ENCODE measurements around the gene CNIH3.

CNIH3 gene

GRCh38 chr1:224671076-224671475 is 55.0 kb downstream of the CNIH3 start:
- no peak overlapping the region for H3K27ac ChIP-seq
- TF ChIP-seq ZFX (IDR thresholded peaks at IDR 0.05) (no peak), CTCF (conservative IDR thresholded peaks at IDR 0.05) (no peak)

GRCh38 chr1:224673141-224673540 is 57.0 kb downstream of the CNIH3 start:
- TF ChIP-seq CTCF (conservative IDR thresholded peaks at IDR 0.05) (no peak), ZFX (IDR thresholded peaks at IDR 0.05) (no peak)
- H3K27ac ChIP-seq, result no peak overlapping the region

GRCh38 chr1:224675590-224675989 is 59.5 kb downstream of the CNIH3 start:
- TF ChIP-seq CTCF (conservative IDR thresholded peaks at IDR 0.05) (no peak), ZFX (IDR thresholded peaks at IDR 0.05) (no peak)
- H3K27ac ChIP-seq, result no peak overlapping the region

GRCh38 chr1:224676551-224676950 is 60.4 kb downstream of the CNIH3 start:
- TF ChIP-seq ZFX (IDR thresholded peaks at IDR 0.05) (no peak), CTCF (conservative IDR thresholded peaks at IDR 0.05) (no peak)

GRCh38 chr1:224678168-224678567 is 62.1 kb downstream of the CNIH3 start:
- H3K27ac ChIP-seq, result no peak overlapping the region
- TF ChIP-seq CTCF (conservative IDR thresholded peaks at IDR 0.05) (no peak), ZFX (IDR thresholded peaks at IDR 0.05) (no peak)

More at GRCh38 chr1:224676551-224676950, 60.4 kb downstream of the CNIH3 start:
- no peak overlapping the region for H3K27ac ChIP-seq

GRCh38 chr1:224679606-224680005 is 63.5 kb downstream of the CNIH3 start:
- H3K27ac ChIP-seq, result no peak overlapping the region
- TF ChIP-seq ZFX (IDR thresholded peaks at IDR 0.05), result no peak
- no peak for TF ChIP-seq CTCF (conservative IDR thresholded peaks at IDR 0.05)

GRCh38 chr1:224681816-224682215 is 65.7 kb downstream of the CNIH3 start:
- TF ChIP-seq CTCF (conservative IDR thresholded peaks at IDR 0.05) (no peak), ZFX (IDR thresholded peaks at IDR 0.05) (no peak)

More at GRCh38 chr1:224681816-224682215, 65.7 kb downstream of the CNIH3 start:
- H3K27ac ChIP-seq, result no peak overlapping the region

Measured in C4-2B (cell line).